ENCODE results near the gene NDUFA12. TPM values are rescaled to one million over a fixed set of nuclear protein-coding genes. Genes with fewer than 3 reads are reported as not detected.

Gene NDUFA12
- total RNA-seq, result 74.3 and 77.8 TPM in 2 replicates
- long read RNA-seq, transcript NDUFA12-201 (4 exons, 635 nt), result major isoform, 16 of 20 reads
- long read RNA-seq, partial matches to known transcripts, result 0 of 20 reads
- long read RNA-seq, other reads (novel, unspliced or antisense), result 4 of 20 reads

DNA sequence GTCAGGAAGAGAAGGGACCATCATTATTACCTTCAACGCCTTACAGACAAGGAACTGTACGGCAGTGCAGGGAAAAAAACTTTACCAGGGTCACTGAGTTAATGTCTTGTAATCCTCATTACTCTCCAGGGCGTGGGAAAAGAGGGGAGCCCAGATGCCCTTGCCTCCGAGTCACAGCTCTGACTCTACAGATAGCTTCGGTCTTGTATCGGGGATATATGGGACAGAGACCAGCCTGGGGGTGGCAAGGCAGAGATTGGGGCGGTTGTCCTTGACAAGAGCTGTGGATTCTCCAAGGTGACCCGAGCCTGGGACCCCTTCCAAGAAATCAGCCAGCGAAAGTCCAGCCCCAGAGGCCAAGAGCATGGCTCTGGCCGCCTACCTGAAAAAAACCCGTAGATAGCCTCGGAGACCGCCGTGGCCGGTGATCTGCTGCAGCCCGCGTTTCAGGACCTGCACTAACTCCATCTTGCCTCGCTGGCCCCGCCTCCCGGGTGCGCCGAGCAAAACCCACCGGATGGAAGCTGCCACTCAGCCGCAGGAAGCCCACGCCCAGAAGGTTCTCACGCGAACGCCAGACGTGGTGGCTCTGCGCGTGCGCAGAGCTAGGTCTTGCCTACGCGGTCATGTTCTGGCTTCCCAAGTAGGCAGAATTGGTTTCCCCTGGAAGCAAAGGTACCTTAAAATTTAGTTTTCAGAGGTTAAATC, at the start of gene NDUFA12:
TSS of gene NDUFA12 (minus strand) at position 485 of the 708 bp plus-strand sequence. CDS start at position 468, 17 bp downstream.
- Mint-ChIP-seq H3K27ac (ENCODE audit: unreplicated experiment) (peak within 1 kb of the TSS; percentile 87), H3K4me3 (ENCODE audit: unreplicated experiment) (peak within 1 kb of the TSS; percentile 92), H3K27me3 (ENCODE audit: unreplicated experiment) (no peaks in the 10 kb centered on the region), H3K9me3 (ENCODE audit: unreplicated experiment) (peaks cover 12% of the 10 kb centered on the region), H3K4me1 (ENCODE audit: unreplicated experiment) (peaks cover 27% of the 10 kb centered on the region), H3K36me3 (ENCODE audit: unreplicated experiment) (peaks cover 18% of the 10 kb centered on the region)
- TF ChIP-seq, protein P1, sequence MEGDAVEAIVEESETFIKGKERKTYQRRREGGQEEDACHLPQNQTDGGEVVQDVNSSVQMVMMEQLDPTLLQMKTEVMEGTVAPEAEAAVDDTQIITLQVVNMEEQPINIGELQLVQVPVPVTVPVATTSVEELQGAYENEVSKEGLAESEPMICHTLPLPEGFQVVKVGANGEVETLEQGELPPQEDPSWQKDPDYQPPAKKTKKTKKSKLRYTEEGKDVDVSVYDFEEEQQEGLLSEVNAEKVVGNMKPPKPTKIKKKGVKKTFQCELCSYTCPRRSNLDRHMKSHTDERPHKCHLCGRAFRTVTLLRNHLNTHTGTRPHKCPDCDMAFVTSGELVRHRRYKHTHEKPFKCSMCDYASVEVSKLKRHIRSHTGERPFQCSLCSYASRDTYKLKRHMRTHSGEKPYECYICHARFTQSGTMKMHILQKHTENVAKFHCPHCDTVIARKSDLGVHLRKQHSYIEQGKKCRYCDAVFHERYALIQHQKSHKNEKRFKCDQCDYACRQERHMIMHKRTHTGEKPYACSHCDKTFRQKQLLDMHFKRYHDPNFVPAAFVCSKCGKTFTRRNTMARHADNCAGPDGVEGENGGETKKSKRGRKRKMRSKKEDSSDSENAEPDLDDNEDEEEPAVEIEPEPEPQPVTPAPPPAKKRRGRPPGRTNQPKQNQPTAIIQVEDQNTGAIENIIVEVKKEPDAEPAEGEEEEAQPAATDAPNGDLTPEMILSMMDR (IDR thresholded peaks at IDR 0.05), result no peak
- peak; percentile 98 for DNase-seq (ENCODE audit: extremely low spot score, unreplicated experiment)

DNA sequence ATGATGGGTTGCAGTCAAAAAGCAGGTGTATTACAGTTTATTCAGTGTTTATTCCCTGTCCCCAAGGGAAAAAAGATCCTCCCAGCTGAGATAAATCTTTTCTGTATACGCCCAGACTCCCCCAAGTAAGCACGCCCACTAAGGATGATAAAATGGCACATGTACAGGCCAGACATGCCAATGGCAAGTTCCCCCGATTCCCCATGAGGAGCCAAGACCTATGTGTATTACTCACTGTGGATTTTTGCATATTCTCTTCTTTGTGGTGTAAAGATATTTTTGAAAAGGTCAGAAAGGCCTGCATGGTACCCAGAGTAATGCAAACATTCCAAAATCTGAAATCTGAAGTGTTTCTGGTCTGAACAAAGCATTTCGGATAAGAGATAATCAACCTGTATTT, 47.7 kb upstream of the NDUFA12 start:
- Mint-ChIP-seq H3K4me1 (ENCODE audit: unreplicated experiment) (no peaks in the 10 kb centered on the region), H3K27me3 (ENCODE audit: unreplicated experiment) (no peaks in the 10 kb centered on the region), H3K9me3 (ENCODE audit: unreplicated experiment) (no peaks in the 10 kb centered on the region), H3K36me3 (ENCODE audit: unreplicated experiment) (peaks cover 38% of the 10 kb centered on the region), H3K27ac (ENCODE audit: unreplicated experiment) (no peak overlapping the region), H3K4me3 (ENCODE audit: unreplicated experiment) (no peak overlapping the region)
- DNase-seq (ENCODE audit: extremely low spot score, unreplicated experiment), result no peak
- TF ChIP-seq, protein P1 (IDR thresholded peaks at IDR 0.05), result no peak

DNA sequence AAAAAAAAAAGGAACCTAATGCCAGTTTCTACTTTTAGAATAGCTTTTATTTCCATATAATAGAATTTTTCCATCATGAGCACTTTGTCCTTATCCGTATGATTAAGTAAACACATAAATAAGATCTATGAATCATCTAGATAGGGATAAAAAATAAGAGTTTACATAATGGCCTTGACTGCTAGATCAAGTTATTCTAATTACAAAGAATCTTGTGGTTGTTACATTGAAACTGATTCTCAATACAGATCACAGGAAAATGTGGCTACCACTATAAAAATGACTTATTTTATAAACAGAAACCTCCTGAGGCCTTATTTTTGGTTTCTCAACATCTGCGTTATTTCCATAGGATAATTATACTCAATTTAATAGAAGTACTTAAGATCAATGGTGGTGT, 34.4 kb upstream of the NDUFA12 start:
- Mint-ChIP-seq H3K4me3 (ENCODE audit: unreplicated experiment) (no peak overlapping the region), H3K27ac (ENCODE audit: unreplicated experiment) (no peak overlapping the region), H3K36me3 (ENCODE audit: unreplicated experiment) (peaks cover 21% of the 10 kb centered on the region), H3K4me1 (ENCODE audit: unreplicated experiment) (no peaks in the 10 kb centered on the region), H3K27me3 (ENCODE audit: unreplicated experiment) (no peaks in the 10 kb centered on the region), H3K9me3 (ENCODE audit: unreplicated experiment) (no peaks in the 10 kb centered on the region)
- TF ChIP-seq, protein P1 (IDR thresholded peaks at IDR 0.05), result no peak
- DNase-seq (ENCODE audit: extremely low spot score, unreplicated experiment), result no peak

DNA sequence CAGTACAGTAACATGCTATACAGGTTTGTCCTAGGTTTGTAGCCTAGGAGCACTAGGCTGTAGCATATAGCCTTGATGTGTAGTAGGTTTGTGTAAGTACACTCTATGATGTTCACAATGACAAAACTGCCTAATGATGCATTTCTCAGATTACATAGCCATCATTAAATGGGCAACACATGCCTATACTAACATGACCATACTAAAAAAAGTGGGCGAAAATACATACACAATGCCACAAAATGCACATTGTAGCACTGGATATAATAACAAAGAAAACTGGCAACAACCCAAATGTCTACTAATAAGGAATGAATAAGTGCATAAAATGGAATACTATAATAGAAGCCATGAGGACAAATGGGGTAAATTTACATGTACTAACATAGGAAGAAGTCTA, 31.3 kb upstream of the NDUFA12 start:
- Mint-ChIP-seq H3K9me3 (ENCODE audit: unreplicated experiment) (no peaks in the 10 kb centered on the region), H3K4me1 (ENCODE audit: unreplicated experiment) (no peaks in the 10 kb centered on the region), H3K36me3 (ENCODE audit: unreplicated experiment) (peaks cover 14% of the 10 kb centered on the region), H3K27ac (ENCODE audit: unreplicated experiment) (no peak overlapping the region), H3K4me3 (ENCODE audit: unreplicated experiment) (no peak overlapping the region), H3K27me3 (ENCODE audit: unreplicated experiment) (no peaks in the 10 kb centered on the region)
- TF ChIP-seq, protein P1 (IDR thresholded peaks at IDR 0.05), result no peak
- DNase-seq (ENCODE audit: extremely low spot score, unreplicated experiment), result no peak

DNA sequence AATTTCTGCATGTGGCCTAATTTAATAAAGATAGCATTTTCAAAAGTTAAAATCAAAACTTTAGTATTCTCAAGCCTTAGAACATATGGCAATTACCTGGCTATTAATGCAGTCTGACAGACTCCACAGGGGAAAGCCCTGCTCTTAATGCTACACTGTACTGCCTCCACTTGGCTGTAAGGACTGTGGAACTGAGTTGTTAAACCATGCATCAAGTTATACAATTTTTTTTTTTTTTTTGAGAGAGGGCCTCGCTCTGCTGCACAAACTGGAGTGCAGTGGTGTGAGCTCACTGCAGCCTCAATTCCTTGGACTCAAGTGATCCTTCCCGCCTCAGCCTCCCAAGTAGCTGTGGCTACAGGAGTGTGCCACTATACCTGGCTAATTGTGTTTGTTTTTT, 19.0 kb upstream of the NDUFA12 start:
- TF ChIP-seq, protein P1 (IDR thresholded peaks at IDR 0.05), result no peak
- H3K27ac Mint-ChIP-seq (ENCODE audit: unreplicated experiment), result no peak overlapping the region
- H3K4me1 Mint-ChIP-seq (ENCODE audit: unreplicated experiment), result no peaks in the 10 kb centered on the region
- no peaks in the 10 kb centered on the region for H3K27me3 Mint-ChIP-seq (ENCODE audit: unreplicated experiment)
- H3K9me3 Mint-ChIP-seq (ENCODE audit: unreplicated experiment), result no peaks in the 10 kb centered on the region
- DNase-seq (ENCODE audit: extremely low spot score, unreplicated experiment), result no peak
- peaks cover 22% of the 10 kb centered on the region for H3K36me3 Mint-ChIP-seq (ENCODE audit: unreplicated experiment)
- no peak overlapping the region for H3K4me3 Mint-ChIP-seq (ENCODE audit: unreplicated experiment)

Measured in osteocyte (in vitro differentiated cells).